ENCODE results near the gene SUFU. TPM values are rescaled to one million over a fixed set of nuclear protein-coding genes. Genes with fewer than 3 reads are reported as not detected.
A peak's percentile ranks its signal among the peaks of the same experiment; 100 is the strongest.
"Not testable (repeated sequence)": the region's sequence is repeated elsewhere in the genome, so short reads cannot be mapped to it uniquely, and the experiment has no call there.

The SUFU gene
- total and polyA plus RNA-seq, 2 of the 13 experiments (the other 11 are each of a cell fraction or from before 2014, with no cell fraction given) = 2.9 to 5.5 TPM

GRCh38 chr10:102500686-102501085 lies 3.1 kb upstream of the SUFU start:
- H3K36me3 ChIP-seq (replicated peaks in 1 of 2; ENCODE audit: control insufficient read depth in 1 of 2, insufficient read depth in 2 of 2, low read length in 2 of 2); H4K20me1 ChIP-seq (ENCODE audit: insufficient read depth, low read length); H3K27me3 ChIP-seq (ENCODE audit: control insufficient read depth in 1 of 2, insufficient read depth in 2 of 2, low read length in 2 of 2); DNase-seq (ENCODE audit: low spot score); CTCF ChIA-PET (ENCODE audit: low intra/inter-chr PET ratio, low total read pairs); FAIRE-seq; H3K9me3 ChIP-seq (ENCODE audit: low read length); H2AFZ ChIP-seq (ENCODE audit: low read length); ATAC-seq; BruUV-seq (replicated peaks): not testable (repeated sequence)
- Histone ChIP-seq H3K4me2 (ENCODE audit: low read depth, low read length) (peak overlapping the region; percentile 92), H3K4me3 (replicated peaks in 1 of 3; ENCODE audit: insufficient read depth in 1 of 3, low read depth in 2 of 3, low read length in 3 of 3) (peak overlapping the region in 1 of 3 experiments; percentile 95; a peak in 1 of 6 replicates), H3K4me1 (ENCODE audit: insufficient read depth, low read length) (peaks cover 41% of the 10 kb centered on the region), H3K27ac (ENCODE audit: extremely low read length, insufficient read depth, low read length) (peak overlapping the region; percentile 74), H3K79me2 (ENCODE audit: insufficient read depth, low read length) (peaks cover 68% of the 10 kb centered on the region), H3K9ac (ENCODE audit: insufficient read depth, low read depth, low read length) (peak overlapping the region; percentile 69; the same call in 1 of the 2 replicates)
- POLR2A ChIA-PET = interaction anchor here (1.1 to 1.4 kb wide), 2 partner anchors 50 to 141 kb away, joined by 3 to 5 read pairs; partner anchors contain the start of gene C10orf95
- intact Hi-C loops (cut with micrococcal nuclease; ENCODE audit: unreplicated experiment) = loop anchor here (5.0 to 10.0 kb wide), 3 partner anchors 147 to 686 kb away; partner anchors contain the start of gene OGA
- in situ Hi-C loops (cut with HindIII; ENCODE audit: extremely low pct_ligation_motif_present, low pct_unique_long_range_greater_than_20kb) = loop anchor here (5.0 kb wide), 1 partner anchor 82 kb away; no protein-coding TSS in a partner anchor
- WGBS (ENCODE audit: low lambda C conversion rate) = 89% methylated on average over 11 of the region's 13 CpGs
- 0 out of 2 replicates have a peak, but pooled peaks have one; percentile 17 for TF ChIP-seq ZNF687 (CRISPR knock-in tag; IDR thresholded peaks at IDR 0.05)
- peak; percentile 60; the same call in 1 of the 2 replicates for TF ChIP-seq ZNF460 (CRISPR knock-in tag; IDR thresholded peaks at IDR 0.05; ENCODE audit: borderline replicate concordance)

Measured in HepG2 (cell line).